MCF 10A (cell line): ENCODE results near the gene BTG2. TPM values are rescaled to one million over a fixed set of nuclear protein-coding genes. Genes with fewer than 3 reads are reported as not detected.

Experiments
- BruUV-seq: library from RNA; stranded (reverse); fragments of 400-500 nt; replicated peaks from 2 replicates; lab custom pipeline; 2021; lab: Mats Ljungman, UMichigan
- CTCF ChIA-PET: fragments of 300-600 bp; sonication (Branson Sonifier 250); formaldehyde crosslinking; extraction: SDS; loops from one replicate; lab custom pipeline; 2021; ENCODE audit warnings: antibody characterized with exemption, inconsistent platforms; lab: Yijun Ruan, JAX
- POLR2A ChIA-PET: fragments of 300-600, 350-650 bp; sonication (Branson Sonifier 250); formaldehyde crosslinking; extraction: SDS; loops from one replicate; lab custom pipeline; 2020; ENCODE audit warnings: antibody characterized with exemption, inconsistent platforms; lab: Yijun Ruan, JAX
- DNase-seq: peaks from one replicate; pipeline ENCODE4 v3.0.0-alpha.2; 2018; ENCODE audit not compliant: unreplicated experiment
- H3K27ac Mint-ChIP-seq: one replicate; pipeline ENCODE4 v1.8.0; 2022; ENCODE audit warnings: mild to moderate bottlenecking, low read depth, mixed read lengths; ENCODE audit not compliant: unreplicated experiment
- H3K27me3 Mint-ChIP-seq: one replicate; pipeline ENCODE4 v1.8.0; 2022; ENCODE audit warnings: mixed read lengths; ENCODE audit not compliant: insufficient read depth, unreplicated experiment
- H3K36me3 Mint-ChIP-seq: one replicate; pipeline ENCODE4 v1.8.0; 2022; ENCODE audit warnings: mild to moderate bottlenecking, moderate library complexity, mixed read lengths; ENCODE audit not compliant: insufficient read depth, unreplicated experiment
- H3K4me1 Mint-ChIP-seq: one replicate; pipeline ENCODE4 v1.8.0; 2022; ENCODE audit warnings: mixed read lengths; ENCODE audit not compliant: insufficient read depth, unreplicated experiment
- H3K4me3 Mint-ChIP-seq: one replicate; pipeline ENCODE4 v1.8.0; 2022; ENCODE audit warnings: mild to moderate bottlenecking, moderate library complexity, mixed read lengths; ENCODE audit not compliant: unreplicated experiment
- H3K9me3 Mint-ChIP-seq: one replicate; pipeline ENCODE4 v1.8.0; 2022; ENCODE audit warnings: mixed read lengths; ENCODE audit not compliant: unreplicated experiment
- intact Hi-C: fragments of 100-400 bp; cut with micrococcal nuclease; formaldehyde crosslinking; loops from 2 replicates; pipeline ENCODE4 v1.14.1; 2022
- total RNA-seq: library from RNA; stranded (reverse); gene quantifications from 2 replicates; pipeline ENCODE4 v1.2.3, GENCODE V29; 2022
- TF ChIP-seq, protein P1 (sequence below): fragments of 200-600 bp; IDR thresholded peaks from one replicate; pipeline ENCODE4 v1.8.0; 2022; ENCODE audit warnings: antibody characterized with exemption, mild to moderate bottlenecking; ENCODE audit not compliant: unreplicated experiment

Gene BTG2
- total RNA-seq, 1 experiment from 2014 or later = 44.4 TPM

DNA sequence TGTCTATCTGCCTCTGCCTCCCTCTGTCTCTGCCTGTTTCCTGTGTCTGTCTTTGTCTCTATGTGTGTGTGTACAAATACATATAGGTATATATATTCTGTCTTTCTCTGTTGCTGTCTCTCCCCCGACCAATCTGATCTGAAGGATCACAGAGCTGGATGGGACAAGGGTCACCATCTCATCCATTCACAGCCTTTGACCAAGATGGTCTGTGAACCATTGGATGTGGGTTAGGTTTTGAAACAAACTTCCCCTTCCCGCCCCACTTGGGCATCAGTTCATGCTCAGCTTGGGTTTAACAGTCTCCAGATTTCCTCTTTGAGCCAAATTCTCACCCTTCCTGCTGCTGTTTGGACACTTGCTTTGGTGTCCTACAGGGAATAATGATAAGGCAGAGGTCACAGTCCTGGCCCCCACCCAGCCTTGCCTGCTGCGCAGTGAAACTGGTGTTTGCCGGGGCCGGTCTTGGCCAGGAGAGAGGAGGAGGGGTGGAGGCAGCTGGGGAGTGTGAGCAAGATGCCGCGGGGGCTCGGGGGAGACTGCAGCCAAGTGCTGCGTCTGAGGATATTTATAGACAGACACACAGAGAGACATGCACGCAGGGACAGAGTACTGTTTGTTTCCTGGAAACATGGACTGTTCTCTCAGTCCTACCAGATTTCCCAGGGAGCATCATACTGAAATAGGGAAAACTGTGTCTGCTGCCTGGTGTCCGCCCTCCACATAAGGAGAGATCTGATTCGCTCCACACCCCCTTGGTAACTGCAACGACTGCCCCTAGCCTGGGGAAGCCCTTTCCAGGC, 27.0 kb upstream of the BTG2 start:
- no peaks in the 10 kb centered on the region for H3K36me3 Mint-ChIP-seq
- no peaks in the 10 kb centered on the region for H3K27me3 Mint-ChIP-seq
- no peaks in the 10 kb centered on the region for H3K9me3 Mint-ChIP-seq
- TF ChIP-seq, protein P1, sequence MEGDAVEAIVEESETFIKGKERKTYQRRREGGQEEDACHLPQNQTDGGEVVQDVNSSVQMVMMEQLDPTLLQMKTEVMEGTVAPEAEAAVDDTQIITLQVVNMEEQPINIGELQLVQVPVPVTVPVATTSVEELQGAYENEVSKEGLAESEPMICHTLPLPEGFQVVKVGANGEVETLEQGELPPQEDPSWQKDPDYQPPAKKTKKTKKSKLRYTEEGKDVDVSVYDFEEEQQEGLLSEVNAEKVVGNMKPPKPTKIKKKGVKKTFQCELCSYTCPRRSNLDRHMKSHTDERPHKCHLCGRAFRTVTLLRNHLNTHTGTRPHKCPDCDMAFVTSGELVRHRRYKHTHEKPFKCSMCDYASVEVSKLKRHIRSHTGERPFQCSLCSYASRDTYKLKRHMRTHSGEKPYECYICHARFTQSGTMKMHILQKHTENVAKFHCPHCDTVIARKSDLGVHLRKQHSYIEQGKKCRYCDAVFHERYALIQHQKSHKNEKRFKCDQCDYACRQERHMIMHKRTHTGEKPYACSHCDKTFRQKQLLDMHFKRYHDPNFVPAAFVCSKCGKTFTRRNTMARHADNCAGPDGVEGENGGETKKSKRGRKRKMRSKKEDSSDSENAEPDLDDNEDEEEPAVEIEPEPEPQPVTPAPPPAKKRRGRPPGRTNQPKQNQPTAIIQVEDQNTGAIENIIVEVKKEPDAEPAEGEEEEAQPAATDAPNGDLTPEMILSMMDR = no peak
- no peak overlapping the region for H3K4me3 Mint-ChIP-seq
- no peak overlapping the region for H3K27ac Mint-ChIP-seq
- peak; percentile 35 for DNase-seq
- intact Hi-C loops = no loop called here
- no TSS peak for BruUV-seq
- ChIA-PET CTCF (interaction anchor here (0.6 to 27.4 kb wide), 14 partner anchors 9 to 936 kb away, joined by 3 to 980 read pairs (median 4); no protein-coding TSS in a partner anchor), POLR2A (interaction anchor here (0.6 to 3.8 kb wide), 5 partner anchors 11 to 117 kb away, joined by 3 to 73 read pairs (median 3); partner anchors contain the start of gene BTG2)
- H3K4me1 Mint-ChIP-seq = peaks cover 21% of the 10 kb centered on the region

DNA sequence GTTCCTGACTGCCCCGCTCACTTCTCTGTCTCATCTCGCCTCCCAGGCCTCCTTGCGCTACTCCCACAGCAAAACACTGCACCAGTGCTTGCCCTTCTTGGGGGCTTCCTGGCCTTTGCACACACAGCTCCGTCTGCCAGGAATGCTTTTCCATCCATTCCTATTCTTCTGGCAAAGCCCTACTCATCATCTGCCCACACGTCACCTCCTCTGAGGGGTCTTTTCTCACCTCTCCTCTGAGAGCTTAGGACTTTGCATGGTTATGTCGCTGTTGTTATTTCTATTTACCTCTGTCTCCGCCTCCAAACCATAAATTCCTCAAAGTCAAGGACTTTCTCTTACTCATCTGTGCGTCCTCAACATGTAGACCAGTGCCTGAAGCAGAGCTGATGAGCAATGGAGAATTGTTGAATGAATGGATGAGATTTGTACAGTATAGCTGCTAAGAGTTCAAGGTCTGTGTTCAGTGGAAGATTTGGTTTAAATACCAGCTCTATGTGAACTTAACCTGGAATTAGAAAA, 26.4 kb upstream of the BTG2 start:
- no peak overlapping the region for H3K4me3 Mint-ChIP-seq
- intact Hi-C loops = no loop called here
- TF ChIP-seq, protein P1 = no peak
- no peaks in the 10 kb centered on the region for H3K36me3 Mint-ChIP-seq
- H3K9me3 Mint-ChIP-seq = no peaks in the 10 kb centered on the region
- ChIA-PET CTCF (interaction anchor here (0.6 to 27.4 kb wide), 12 partner anchors 9 to 937 kb away, joined by 3 to 980 read pairs (median 4); no protein-coding TSS in a partner anchor), POLR2A (interaction anchor here (0.6 to 3.8 kb wide), 4 partner anchors 12 to 1916 kb away, joined by 3 to 73 read pairs (median 3); partner anchors contain the start of gene BTG2)
- H3K27ac Mint-ChIP-seq = no peak overlapping the region
- no peaks in the 10 kb centered on the region for H3K27me3 Mint-ChIP-seq
- no peak for DNase-seq
- H3K4me1 Mint-ChIP-seq = peaks cover 21% of the 10 kb centered on the region
- BruUV-seq = no TSS peak

DNA sequence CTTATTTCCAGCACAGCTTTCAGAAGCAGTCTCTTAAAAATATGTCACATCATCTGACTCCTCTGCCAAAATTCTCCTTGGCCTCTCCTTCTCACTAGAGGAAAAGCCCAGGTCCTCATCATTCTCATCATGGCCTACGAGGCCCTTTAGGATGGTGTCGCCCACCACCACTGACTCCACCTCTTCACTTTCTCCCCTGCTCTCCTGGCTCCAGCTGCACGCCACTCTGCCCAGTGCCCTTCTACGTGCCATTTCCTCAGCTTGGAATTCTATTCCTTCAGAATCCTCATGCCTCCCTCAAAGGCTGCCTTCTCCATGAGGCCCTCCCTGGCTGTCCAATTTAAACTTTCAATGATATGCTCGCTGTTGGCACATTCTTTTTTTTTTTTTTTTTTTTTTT, 25.3 kb upstream of the BTG2 start:
- Mint-ChIP-seq H3K27ac (no peak overlapping the region), H3K4me3 (no peak overlapping the region), H3K4me1 (peaks cover 21% of the 10 kb centered on the region), H3K36me3 (no peaks in the 10 kb centered on the region), H3K9me3 (no peaks in the 10 kb centered on the region), H3K27me3 (no peaks in the 10 kb centered on the region)
- BruUV-seq = no TSS peak
- DNase-seq = no peak
- intact Hi-C loops = no loop called here
- POLR2A ChIA-PET = interaction anchor here (0.9 to 3.8 kb wide), 5 partner anchors 9 to 48 kb away, joined by 3 to 73 read pairs (median 7); partner anchors contain the start of gene BTG2
- CTCF ChIA-PET = interaction anchor here (0.6 to 27.4 kb wide), 13 partner anchors 10 to 1859 kb away, joined by 3 to 980 read pairs (median 4); no protein-coding TSS in a partner anchor
- TF ChIP-seq, protein P1 = no peak

DNA sequence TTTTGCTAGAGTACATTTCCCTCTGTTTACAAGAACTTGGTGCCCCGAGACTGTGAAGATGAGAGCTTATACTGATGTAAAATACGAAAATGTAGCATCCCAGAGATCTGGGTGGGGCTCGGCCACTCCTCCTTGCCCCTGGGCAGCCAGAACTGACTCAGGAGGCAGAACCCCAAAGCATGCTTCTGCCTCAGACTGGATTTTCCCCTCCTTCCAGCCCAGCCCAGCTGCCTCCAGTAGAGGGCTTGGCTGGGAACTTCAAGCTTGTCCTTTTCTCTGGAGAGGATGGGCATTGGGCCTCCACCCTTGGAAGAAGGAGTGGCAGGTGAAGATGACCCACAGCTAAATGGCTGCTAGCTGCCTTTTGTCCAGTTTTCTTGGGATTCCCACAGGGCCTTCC, 24.3 kb upstream of the BTG2 start:
- TF ChIP-seq, protein P1 = peak; percentile 39
- H3K36me3 Mint-ChIP-seq = no peaks in the 10 kb centered on the region
- DNase-seq = peak; percentile 79
- intact Hi-C loops = no loop called here
- H3K4me3 Mint-ChIP-seq = no peak overlapping the region
- no peaks in the 10 kb centered on the region for H3K9me3 Mint-ChIP-seq
- peaks cover 21% of the 10 kb centered on the region for H3K4me1 Mint-ChIP-seq
- POLR2A ChIA-PET = interaction anchor here (0.6 to 3.8 kb wide), 14 partner anchors 8 to 827 kb away, joined by 3 to 73 read pairs (median 4); partner anchors contain the start of genes BTG2 and TMEM183A
- CTCF ChIA-PET = interaction anchor here (0.6 to 27.4 kb wide), 18 partner anchors 10 to 1559 kb away, joined by 3 to 980 read pairs (median 3); no protein-coding TSS in a partner anchor
- BruUV-seq = no TSS peak
- no peak overlapping the region for H3K27ac Mint-ChIP-seq
- H3K27me3 Mint-ChIP-seq = no peaks in the 10 kb centered on the region
